Stomach smooth muscle (tissue), 2 donors: ENCODE measurements around the gene USO1.
"Not testable (repeated sequence)": the region's sequence is repeated elsewhere in the genome, so short reads cannot be mapped to it uniquely, and the experiment has no call there.

ENCODE experiments used
- H3K27ac ChIP-seq: one replicate; pipeline ENCODE4 v1.7.0; 2013; ENCODE audit warnings: mild to moderate bottlenecking, low read length, inconsistent platforms
- H3K27me3 ChIP-seq, 2 donors: one replicate each; pipeline ENCODE4 v1.7.0; 2013; ENCODE audit warnings: low read length in 2 of 2; ENCODE audit not compliant: insufficient read depth in 2 of 2, control insufficient read depth in 1 of 2
- H3K36me3 ChIP-seq, 2 donors: one replicate each; pipeline ENCODE4 v1.7.0; 2013; ENCODE audit warnings: low read length in 2 of 2; ENCODE audit not compliant: control insufficient read depth in 2 of 2, insufficient read depth in 2 of 2
- H3K4me1 ChIP-seq: one replicate; pipeline ENCODE4 v1.7.0; 2013; ENCODE audit warnings: low read length; ENCODE audit not compliant: control insufficient read depth, insufficient read depth
- H3K4me3 ChIP-seq, 2 donors: one replicate each; pipeline ENCODE4 v1.7.0; 2013; ENCODE audit warnings: low read length in 2 of 2
- H3K9ac ChIP-seq, 2 donors: one replicate each; pipeline ENCODE4 v1.7.0; 2013; ENCODE audit warnings: low read length in 2 of 2, mild to moderate bottlenecking in 1 of 2
- H3K9me3 ChIP-seq, 2 donors: one replicate each; pipeline ENCODE4 v1.7.0; 2013; ENCODE audit warnings: low read length in 2 of 2; ENCODE audit not compliant: control insufficient read depth in 2 of 2
- donor health status: healthy.
- donor health status: Pancreatic carcinoma.

The USO1 gene

DNA sequence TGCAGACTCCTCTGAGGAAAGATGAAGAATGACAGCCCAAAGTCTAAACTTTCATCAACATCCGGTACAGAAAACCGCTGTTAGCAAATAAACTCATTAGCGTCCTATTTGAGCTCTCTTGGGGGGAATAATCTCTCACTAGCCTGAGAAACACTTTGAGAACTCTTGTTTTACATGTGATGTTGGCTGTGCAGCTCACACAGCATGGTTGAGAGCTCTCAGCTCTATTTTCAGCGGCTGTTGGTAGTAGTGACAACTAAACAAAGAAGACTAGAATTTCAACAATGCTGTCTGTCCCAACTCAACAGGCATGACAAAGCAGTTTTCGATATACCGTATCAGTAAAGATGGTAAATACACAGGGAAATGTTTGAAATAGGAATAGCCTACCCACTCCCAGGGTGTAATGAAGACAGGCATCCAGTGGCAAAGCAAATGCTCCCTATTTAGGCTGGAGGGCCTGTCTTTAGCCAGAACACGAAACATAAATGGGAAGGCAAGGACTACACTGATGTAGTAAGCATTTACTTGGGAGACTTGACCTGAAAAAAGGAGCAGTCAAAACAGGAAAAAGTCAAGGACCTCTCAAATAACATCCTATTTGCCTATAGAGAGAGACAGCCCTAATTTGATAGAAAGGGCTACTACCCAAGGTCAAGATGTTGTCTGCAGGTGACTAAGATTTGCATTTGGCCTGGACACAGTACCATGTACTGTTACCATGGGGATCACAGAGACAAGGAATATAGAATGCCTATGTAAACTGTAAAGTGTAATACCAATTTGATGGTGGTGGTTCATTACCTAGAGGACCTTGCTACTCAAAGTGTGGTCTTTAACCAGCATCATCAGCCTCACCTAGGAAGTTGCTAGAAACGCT, 117.5 kb downstream of the USO1 start:
- H3K27me3 ChIP-seq, result no peaks in the 10 kb centered on the region
- no peaks in the 10 kb centered on the region for H3K4me1 ChIP-seq
- H3K9ac ChIP-seq, result no peak overlapping the region
- H3K27ac ChIP-seq, result no peak overlapping the region
- H3K36me3 ChIP-seq, result no peaks in the 10 kb centered on the region
- H3K4me3 ChIP-seq, result no peak overlapping the region
- no peaks in the 10 kb centered on the region for H3K9me3 ChIP-seq

DNA sequence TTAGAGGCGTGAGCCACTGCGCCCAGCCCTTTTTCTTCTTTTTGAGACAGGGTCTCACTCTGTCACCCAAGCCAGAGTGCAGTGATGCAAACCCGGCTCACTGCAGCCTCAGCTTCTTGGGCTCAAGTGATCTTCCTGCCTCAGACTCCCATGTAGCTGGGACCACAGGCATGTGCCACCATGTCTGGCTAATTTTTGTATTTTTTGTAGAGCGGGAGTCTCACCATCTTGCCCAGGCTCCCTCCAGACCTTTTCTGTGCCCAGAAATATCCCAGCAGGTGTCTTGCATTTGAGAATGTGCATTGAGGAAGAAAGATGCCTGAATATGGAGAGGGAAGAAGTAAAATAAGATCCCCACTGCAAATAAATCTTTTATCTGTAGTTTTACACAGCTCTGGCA, 119.2 kb downstream of the USO1 start:
- H3K27ac ChIP-seq, result no peak overlapping the region
- H3K4me1 ChIP-seq, result peaks cover 2% of the 10 kb centered on the region
- H3K4me3 ChIP-seq, result no peak overlapping the region
- H3K9me3 ChIP-seq, result no peaks in the 10 kb centered on the region
- no peak overlapping the region for H3K9ac ChIP-seq
- H3K36me3 ChIP-seq, result no peaks in the 10 kb centered on the region
- H3K27me3 ChIP-seq, result no peaks in the 10 kb centered on the region

DNA sequence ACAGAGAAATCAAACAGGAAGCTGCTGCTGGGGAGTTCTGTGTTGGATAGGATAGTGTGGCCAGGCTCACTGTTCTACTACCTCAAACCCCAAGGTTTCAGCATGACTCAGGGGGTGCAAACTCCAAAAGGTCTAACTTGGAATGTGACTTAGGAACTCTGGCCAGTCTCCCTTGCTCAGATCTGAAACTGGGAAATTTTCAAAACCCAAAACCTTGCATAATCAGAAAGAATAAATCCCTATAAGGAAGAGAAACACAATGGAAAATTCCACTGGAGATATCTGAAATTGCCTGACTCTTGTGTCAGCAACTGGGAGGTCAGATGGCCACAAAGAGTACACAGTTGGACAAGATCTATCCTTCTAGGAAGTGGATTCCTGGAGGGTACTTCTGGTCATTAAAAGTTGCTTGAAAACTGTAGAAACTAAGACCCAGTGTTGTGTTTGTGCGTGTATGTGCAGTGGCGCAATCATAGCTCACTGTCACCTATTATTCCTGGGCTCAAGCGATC, 119.8 kb downstream of the USO1 start:
- no peaks in the 10 kb centered on the region for H3K36me3 ChIP-seq
- no peaks in the 10 kb centered on the region for H3K9me3 ChIP-seq
- H3K27ac ChIP-seq, result no peak overlapping the region
- no peak overlapping the region for H3K4me3 ChIP-seq
- H3K27me3 ChIP-seq, result no peaks in the 10 kb centered on the region
- H3K4me1 ChIP-seq, result peaks cover 2% of the 10 kb centered on the region
- H3K9ac ChIP-seq, result no peak overlapping the region

DNA sequence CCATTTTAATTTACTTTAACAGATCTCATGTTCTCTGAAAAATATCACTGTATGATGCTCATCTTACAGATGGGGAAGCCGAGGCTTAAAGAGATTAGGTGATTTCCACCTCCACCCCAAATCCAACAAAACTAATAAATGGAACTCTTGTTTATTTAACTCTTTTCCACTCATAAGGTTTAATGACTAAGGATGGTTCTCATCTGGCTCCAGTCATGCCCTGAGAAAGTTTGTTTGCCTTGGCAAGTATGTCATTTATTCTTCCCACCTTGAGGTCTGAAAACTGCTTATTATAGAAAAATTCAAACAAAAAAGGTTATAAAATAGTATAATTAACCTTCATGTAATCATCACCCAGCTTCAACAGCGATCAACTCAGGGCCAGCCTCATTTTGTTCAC, 121.6 kb downstream of the USO1 start:
- no peak overlapping the region for H3K27ac ChIP-seq
- H3K36me3 ChIP-seq, result no peaks in the 10 kb centered on the region
- H3K4me1 ChIP-seq, result peaks cover 2% of the 10 kb centered on the region
- H3K9me3 ChIP-seq, result no peaks in the 10 kb centered on the region
- H3K27me3 ChIP-seq, result no peaks in the 10 kb centered on the region
- H3K9ac ChIP-seq, result no peak overlapping the region
- H3K4me3 ChIP-seq, result no peak overlapping the region

DNA sequence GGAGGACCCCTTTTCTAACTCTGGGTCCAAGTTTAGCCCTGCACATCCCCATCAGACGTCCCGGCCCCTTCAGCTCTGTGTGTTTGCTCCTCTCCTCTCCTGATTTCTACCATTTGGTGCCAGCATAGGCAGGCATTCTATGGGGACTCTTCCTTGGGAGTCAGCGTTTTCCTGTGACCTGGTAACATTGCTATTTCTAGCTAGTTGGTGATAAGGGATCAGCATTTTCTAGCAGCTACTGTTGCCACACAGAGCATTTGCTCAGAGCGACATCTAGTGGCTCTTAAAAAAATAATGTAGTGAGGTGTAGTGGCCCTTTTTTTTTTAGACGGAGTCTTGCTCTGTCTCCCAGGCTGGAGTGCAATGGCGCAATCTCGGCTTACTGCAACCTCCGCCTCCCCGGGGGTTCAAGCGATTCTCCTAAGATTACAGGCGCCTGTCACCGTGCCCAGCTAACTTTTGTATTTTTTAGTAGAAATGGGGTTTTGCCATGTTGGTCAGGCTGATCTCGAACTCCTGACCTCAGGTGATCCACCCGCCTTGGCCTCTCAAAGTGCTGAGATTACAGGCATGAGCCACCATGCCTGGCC, 123.9 kb downstream of the USO1 start:
- H3K4me3 ChIP-seq, H3K27me3 ChIP-seq, H3K27ac ChIP-seq, H3K36me3 ChIP-seq, H3K4me1 ChIP-seq, H3K9me3 ChIP-seq, H3K9ac ChIP-seq: not testable (repeated sequence)

DNA sequence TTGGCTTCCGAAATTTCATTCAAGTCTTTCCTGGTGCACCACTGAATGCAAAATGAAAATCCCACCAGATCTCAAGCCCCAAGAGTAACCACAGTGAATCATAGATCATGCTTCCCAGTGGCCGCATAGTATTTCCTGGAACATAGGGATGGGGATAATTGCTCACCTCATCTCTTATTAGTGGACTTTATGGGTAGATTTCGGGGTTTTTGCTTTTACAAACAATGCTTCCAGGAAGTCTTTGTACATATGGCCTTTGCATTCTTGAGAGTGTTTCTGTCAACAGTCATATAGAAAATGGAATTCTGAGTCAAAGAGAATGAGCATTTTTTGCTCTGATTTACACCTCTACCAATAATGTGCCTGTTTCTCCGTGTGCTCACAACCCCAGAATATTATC, 124.5 kb downstream of the USO1 start:
- H3K27ac ChIP-seq, result no peak overlapping the region
- H3K9ac ChIP-seq, result no peak overlapping the region
- peaks cover 2% of the 10 kb centered on the region for H3K4me1 ChIP-seq
- no peak overlapping the region for H3K4me3 ChIP-seq
- H3K9me3 ChIP-seq, result no peaks in the 10 kb centered on the region
- H3K36me3 ChIP-seq, result no peaks in the 10 kb centered on the region
- no peaks in the 10 kb centered on the region for H3K27me3 ChIP-seq

DNA sequence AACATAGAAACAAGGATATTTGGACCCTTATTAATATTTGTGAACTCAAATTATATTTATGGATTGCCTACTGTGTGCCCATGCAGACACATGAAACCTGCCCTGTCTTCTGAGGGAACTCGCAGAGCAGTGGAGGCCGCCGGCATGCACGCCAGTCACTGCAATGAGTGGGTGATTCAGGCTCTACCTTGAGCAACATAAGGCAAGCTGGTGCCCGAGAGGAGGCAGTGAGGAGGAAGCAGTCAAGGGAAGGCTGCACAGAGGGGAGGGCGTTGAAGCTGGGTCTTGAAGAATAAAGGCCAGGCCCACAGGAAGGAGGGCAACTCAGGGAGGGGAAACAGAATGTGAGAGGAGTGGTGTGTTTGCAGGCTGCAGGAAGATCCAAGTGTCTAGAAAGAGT, 125.1 kb downstream of the USO1 start:
- Histone ChIP-seq H3K36me3 (no peaks in the 10 kb centered on the region), H3K4me1 (peaks cover 2% of the 10 kb centered on the region), H3K9me3 (no peaks in the 10 kb centered on the region), H3K27me3 (no peaks in the 10 kb centered on the region), H3K4me3 (no peak overlapping the region), H3K27ac (no peak overlapping the region), H3K9ac (no peak overlapping the region)

DNA sequence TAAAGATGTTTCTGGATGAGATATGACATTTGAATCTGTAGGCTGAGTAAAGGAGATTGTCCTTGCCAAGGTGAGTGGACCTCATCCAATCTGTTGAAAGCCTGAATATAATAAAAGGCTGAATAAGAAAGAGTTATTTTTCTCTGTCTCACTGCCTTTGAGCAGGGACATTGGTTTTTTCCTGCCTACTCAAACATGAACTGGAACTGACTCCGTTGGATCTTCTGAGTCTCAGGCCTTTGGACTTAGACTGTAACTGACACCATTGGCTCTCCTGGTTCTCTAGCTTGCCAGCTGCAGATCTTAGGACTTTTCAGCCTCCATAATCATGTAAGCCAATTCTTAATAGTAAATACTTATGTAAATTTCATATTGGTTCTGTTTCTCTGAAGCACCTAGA, 134.3 kb downstream of the USO1 start:
- Histone ChIP-seq H3K27me3 (no peaks in the 10 kb centered on the region), H3K9ac (no peak overlapping the region), H3K4me1 (no peaks in the 10 kb centered on the region), H3K27ac (no peak overlapping the region), H3K4me3 (no peak overlapping the region), H3K9me3 (peaks cover 0 to 3% of the 10 kb centered on the region in 2 donors), H3K36me3 (no peaks in the 10 kb centered on the region)

DNA sequence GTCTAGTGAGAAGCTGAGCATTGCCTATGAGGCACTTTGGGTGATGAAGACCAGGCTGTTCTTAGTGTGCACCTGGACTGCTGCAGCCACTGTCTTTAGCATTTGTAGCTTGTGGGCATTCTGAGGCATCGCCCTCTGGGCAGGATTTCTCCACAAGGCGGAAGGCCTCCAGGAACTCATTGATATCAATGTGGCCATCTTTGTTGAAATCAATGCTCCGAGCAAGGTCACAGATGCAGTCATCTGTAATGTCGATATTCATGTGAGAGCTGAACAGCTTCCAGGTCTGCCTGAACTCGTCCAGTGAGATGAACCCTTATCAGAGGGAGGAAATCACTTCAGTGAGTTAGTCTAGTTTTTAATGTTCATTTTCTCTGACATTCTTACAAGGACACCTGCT, 136.2 kb downstream of the USO1 start:
- Histone ChIP-seq H3K9ac (no peak overlapping the region), H3K9me3 (peaks cover 0 to 3% of the 10 kb centered on the region in 2 donors), H3K27me3 (no peaks in the 10 kb centered on the region), H3K36me3 (no peaks in the 10 kb centered on the region), H3K4me3 (no peak overlapping the region), H3K4me1 (no peaks in the 10 kb centered on the region), H3K27ac (no peak overlapping the region)
